SHP77 (cell line): ENCODE measurements around the gene DCDC1.

Experiments used
- DNase-seq, 2 experiments: peaks; one replicate each; lab custom pipeline; 2025; lab: John Stamatoyannopoulos, UW

The DCDC1 gene, protein sequence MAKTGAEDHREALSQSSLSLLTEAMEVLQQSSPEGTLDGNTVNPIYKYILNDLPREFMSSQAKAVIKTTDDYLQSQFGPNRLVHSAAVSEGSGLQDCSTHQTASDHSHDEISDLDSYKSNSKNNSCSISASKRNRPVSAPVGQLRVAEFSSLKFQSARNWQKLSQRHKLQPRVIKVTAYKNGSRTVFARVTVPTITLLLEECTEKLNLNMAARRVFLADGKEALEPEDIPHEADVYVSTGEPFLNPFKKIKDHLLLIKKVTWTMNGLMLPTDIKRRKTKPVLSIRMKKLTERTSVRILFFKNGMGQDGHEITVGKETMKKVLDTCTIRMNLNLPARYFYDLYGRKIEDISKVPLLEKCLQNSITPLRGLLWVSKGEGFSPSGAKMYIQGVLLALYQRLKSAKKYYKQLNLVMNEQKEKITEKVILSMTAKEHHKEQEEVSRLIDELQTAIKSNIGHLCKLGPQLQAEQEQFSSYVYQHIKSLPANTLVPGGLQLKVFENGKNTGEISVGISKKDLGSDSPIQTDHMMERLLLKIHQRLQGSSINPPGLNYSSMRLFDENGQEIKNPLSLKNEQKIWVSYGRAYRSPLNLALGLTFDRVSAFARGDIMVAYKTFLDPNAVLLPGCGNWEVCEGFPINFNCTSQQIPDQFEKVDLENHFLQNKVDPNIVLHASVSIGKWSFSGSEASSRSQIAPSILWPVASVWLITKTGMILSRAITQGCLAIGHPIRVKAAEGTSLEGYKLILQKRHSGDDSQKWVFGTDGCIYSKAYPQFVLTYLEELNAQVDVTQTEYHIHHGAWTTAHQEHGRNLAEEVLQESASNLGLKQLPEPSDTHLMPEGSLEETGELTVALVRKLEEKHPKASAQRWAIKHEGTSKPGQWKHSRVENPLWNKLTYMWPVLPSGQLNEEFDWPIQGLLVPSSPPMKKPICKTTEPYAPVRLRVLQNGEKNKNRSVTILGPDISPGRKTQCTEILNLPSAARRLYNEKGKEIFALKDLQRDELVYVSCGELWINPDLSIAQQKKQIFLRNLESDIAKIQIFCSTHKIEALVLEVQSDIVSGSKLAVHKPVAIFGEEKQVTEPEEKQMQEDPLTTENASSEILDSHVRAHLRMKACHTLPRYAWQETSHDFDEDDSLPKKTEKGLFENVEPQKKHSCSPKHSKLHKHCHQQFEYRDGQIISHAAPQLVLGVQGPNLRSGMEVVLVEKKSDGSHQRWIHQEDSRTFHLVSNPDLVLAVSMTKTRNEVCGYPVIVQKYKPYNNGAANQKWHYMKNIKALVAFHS (N-terminal part only)

DNA sequence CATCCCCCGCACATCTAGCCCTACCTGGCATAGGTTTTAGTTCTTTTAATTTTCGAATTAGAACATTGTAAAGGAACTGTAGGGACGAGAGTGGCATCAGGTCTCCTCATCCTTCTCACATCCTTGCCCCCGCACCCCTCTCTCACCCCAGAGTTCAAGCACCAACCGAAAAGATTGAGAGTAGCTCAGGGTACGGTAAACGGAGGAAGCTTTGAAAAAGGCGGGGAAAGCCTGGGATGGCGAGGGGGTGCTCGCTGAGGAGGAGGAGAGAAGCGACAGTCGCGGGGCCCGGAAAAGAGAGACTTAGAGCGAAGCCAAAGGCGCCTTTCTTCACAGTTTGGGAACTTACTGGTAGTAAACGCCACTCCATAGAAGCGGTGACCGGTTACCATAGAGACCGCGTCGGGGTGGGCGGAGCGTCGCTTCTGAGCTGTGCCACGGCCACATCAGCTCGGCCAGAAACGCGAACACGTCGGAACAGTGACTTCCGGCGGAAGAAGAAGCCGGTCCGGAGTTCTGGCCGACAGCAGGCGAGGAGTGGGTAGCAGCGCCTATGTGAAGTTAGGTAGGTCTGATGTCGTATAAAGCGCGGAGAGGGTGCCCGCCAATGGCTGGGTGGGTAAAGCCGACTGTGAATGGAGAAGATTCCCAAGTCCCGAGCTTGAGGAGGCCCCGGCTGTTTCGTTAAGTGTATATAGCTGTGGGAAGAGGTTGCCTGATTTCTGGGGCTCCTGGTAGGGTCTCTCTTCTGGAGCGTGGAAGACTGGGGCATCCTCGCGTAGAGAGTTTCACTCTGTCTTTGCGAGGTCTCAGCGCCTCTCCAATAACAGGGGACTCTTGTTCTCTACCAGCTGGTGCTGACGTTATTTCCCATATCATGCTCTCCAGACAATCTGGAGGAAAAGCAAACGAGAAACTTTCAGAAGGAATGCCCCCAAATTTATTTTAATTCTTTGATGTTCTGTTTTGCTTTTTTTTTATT is at the start of gene DCDC1, which contains the start of gene DNAJC24:
TSS of gene DCDC1 (minus strand) at position 392 of the 982 bp plus-strand sequence. CDS start 41,459 bp downstream, outside the sequence.
TSS of gene DNAJC24 (plus strand) at position 513 of the 982 bp plus-strand sequence. CDS start 889 bp downstream, outside the sequence.
- peak; percentile 95 for DNase-seq

DNA sequence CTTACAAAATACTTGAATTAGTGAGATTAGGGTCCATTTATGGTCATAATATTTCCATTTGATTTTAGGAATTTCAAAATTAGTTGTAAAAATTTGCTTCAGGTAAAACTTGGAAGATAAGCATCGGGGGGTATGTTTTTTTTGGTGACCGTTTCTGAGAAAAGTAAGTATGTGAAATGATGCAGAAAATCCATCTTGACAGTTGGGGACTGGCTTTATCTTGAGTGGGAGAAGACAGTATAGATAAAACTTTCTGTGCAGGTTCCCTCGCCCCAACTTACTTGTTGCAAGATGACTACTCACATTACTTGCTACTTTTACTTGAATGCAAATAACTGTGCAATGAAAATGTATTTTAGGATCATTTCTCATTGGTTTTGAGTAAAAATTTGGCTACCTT is 49.6 kb upstream of the DCDC1 start:
- no peak for DNase-seq

DNA sequence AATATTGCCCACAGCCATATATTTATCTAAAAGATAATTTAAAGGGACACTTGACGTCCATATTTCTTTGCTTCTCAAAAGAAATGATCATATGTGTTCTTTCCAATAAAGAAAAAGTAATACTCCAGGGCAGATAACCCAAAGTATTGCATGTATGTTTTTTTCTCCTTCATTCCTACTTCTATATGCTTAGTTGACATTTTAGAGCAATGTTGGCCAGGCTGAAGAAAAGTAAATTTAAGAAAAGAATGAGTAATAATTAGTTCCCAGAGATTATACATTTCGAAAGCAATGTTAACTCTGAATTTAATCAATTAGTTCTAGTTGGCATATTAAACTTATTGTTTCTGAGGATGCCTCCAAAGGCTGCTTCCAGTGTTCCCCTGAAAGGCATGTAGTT is 48.3 kb upstream of the DCDC1 start:
- no peak for DNase-seq

DNA sequence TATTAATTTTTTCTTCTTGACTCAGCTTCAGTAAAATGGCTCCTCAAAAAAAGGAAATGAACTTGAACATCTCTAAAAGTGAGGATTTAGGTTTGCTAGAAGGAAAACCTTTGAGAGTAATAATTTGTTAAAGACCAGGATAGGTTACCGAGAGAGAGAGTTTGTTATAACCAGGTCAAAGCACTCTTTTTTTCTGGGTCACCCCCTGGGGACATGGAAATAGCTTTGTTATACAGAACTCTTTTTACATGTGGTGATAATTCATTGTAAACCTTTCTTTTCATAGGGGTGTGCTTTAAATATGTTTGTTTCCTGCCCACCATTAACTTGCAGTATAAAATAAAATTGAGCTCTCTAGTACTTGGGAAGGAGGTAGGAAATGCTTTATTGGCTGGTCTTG is 47.8 kb upstream of the DCDC1 start:
- DNase-seq: no peak

DNA sequence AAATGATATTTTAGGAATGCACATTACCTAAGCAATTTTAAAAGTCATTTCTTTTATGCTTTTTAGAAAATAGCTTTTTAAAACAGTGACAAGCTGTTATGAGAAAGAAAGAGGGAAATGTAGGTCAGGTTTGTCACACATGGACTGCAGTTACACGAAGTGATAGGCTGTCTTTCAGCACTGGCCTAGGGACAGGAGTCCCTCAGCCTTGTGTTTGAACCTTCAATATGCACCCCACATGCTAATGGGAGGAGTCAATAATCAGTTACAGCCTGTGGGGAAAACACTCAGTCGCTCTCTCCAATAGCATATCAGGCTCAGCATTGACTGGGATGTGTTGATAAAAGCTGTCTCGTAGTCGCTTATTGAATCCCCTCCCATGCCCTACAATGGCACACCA is 45.9 kb upstream of the DCDC1 start:
- DNase-seq: no peak

DNA sequence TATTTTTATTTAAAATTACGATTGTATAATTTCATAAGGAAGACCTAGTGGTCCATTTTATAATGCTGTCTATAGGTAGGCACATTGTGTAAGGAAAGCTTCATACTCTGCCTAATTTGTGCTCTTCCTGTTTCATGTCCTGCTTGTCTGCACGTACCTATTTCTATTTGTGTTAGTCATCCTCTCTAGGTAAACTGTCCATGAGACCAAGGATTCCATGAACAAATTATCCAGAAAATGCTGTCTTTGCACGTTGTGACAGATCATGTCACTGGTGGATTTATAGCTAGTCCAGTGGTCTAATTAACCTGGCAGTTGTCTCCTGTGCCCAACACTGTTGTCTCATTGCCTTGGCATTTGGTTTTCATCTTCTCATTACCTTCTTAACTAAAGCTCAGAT is 44.8 kb upstream of the DCDC1 start:
- DNase-seq: no peak

DNA sequence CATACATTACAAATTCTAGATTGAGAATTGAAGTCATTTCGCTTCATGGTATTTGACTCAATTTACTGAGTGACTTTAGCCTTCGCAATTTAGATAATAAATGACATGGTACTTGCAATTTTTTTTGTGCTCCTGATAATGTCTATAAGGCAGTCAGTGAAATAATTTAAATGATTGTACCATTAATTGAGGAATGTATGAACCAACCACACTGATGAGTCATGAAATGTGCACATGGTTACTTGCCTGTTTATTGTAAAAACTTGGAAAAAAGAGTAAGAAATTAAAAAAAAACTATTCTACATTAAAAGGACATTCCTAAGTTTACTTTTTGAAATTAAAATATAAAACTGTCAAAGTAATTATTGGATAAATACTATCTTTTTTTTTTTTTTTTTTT is 43.4 kb upstream of the DCDC1 start:
- DNase-seq: no peak

DNA sequence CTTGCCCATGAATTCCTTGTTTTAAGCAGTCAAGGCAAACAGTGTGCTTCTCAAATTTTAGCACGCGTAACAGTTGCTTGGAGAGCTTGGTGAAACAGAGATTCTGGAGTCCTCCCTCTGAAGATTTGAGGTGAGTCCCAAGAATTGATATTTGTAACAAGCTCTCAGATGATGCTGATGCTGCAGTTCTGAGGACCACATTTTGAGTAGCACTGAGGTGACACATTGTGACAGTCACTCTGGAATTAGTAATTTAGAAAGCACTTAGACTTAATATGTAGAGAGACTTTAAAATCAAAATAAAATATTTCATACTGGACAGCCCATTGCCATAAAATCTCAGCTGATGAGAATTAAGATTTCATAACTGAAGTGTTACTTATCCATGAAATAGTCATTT is 38.7 kb upstream of the DCDC1 start:
- no peak for DNase-seq

DNA sequence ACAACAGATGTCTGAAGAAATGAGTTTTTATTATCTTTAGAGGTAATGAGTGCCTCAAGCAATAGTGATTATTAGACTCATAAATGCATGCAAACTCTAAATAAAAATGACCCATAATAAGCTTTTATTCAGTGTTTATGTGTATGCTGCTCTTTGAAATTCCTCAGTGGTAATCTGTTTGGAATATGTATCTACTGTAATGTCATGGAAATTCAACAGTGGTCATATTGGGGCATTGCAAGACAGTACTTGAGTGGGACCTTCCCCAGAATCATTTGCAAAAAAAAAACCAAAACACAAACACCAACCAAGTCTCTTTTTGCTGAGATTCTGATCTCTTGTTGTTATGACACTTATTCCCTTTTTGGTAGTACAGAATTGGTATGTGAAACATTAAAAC is 35.1 kb upstream of the DCDC1 start:
- DNase-seq: no peak

DNA sequence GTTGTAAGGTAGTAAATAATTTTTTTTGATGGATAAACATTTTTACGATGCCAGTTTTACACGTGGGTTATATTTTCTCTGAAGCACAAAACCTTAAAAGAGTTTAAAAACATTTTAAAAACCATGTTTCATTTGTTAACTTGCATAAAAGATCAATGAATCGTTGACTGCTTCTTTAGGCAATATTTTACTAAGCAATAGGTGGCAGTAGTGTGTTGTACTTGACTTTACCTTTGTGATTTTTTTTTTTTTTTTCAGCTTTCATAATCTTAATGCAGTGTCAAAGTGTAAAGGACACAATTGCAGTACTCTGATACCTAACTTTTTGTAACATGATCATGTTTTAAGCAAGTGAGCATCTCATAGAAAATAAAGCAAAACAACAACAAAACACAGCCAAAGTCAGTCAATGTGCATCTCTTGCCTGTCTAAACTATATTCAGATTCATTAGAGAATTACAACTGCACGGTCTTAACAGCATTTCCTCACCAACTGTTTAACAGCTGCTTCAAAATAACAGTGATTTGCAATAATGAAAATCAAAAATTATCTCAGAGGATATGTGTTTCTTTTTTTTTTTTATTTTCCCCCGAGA is 27.8 kb upstream of the DCDC1 start:
- no peak for DNase-seq

DNA sequence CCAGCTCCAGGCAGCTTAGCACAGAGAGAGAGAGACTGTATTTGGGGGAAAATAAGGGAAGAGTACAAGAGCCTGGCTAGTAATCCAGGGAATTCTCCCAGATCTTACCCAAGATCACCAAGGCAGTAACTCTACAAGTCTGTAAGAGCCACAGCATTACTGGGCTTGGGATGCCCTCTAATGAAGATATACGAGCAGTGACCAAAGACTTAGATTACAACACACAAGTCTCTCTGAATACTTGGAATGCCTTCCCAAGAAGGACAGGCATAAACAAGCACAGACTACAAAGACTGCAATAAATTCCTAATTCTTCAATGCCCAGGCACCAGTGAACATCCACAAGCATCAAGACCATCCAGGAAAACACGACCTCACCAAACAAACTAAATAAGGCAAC is 17.8 kb upstream of the DCDC1 start:
- DNase-seq: no peak

DNA sequence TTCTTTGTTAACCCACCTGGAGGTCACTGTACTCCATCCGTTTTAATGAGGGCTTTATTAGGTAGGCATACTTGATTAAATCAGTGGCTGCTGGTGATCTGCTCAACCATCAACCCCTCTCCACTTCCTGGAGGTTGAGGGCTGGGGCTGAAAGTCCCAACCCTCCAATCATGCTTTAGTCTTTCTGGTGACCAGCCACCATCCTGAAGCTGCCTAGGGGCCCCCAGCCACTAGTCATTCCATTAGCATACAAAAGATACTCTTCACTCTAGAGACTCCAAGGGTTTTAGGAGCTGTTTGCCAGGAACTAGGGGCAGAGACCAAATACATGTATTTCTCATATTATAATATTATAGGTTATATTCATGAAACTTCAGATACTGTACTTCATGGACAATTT is 13.6 kb upstream of the DCDC1 start:
- DNase-seq: no peak

DNA sequence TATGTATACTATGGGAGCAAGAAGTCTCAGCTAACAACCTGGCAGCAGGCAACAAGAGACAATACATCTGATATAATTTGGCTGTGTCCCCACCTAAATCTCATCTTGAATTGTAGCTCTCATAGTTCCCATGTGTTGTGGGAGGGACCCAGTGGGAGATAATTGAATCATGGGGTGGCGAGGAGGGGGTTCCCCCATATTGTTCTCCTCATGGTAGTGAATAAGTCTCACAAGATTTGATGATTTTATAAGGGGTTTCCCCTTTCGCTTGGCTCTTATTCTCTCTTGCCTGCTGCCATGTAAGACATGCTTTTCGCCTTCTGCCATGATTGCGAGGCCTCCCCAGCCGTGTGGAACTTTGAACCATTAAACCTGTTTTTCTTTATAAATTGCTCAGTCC is 6.3 kb upstream of the DCDC1 start:
- no peak for DNase-seq

DNA sequence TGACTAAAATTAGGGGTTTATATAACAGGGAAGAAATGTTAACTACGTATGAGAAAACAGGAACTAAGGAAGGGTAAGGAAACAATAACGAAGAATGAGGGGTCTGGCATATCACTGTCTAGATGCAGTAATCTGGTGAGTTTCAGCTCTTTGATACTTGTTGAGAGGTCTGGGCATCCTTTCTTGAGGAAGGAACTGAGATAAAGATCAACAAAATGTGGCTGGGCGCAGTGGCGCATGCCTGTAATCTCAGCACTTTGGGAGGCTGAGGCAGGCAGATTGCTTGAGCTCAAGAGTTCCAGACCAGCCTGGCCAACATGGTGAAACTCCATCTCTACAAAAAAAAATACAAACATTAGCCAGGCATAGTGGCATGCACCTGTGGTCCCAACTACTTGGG is 2.7 kb downstream of the DCDC1 start:
- DNase-seq: no peak

DNA sequence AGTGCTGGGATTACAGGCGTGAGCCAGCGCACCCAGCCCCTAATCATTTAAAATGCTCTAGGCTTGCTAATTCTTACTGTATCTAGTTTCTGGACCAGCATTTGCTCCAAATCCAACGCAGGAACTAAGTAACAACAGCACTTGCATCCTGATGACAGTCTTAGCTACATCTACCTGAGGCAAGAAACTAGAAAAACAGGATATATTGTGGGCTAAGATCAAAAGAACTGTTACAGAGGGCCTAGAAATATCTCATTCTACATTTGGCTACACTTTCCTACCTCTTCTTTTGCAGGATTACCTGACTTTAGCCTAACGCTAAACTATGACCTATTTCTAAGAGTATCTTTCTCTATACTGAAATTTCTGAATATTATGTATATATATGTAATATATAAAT is 7.8 kb downstream of the DCDC1 start:
- DNase-seq: no peak

DNA sequence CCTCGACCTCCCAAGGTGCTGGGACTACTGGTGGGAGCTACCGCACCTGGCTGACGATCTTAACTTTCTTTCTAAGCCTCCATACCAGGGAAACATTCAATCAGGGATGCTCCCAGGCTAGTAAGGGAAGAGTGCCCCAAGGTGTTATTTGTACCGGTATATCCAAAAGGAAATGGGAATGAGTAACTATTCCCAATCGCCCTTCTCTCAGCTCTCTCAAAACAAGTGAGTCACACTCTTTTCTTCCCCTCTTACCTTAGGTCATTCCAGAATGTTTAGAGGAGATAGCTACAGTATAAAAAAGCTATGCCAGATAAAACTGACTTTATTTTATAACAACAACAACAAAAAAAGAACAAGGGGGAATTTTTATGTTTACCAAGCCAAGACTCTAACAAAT is 13.7 kb downstream of the DCDC1 start:
- no peak for DNase-seq

DNA sequence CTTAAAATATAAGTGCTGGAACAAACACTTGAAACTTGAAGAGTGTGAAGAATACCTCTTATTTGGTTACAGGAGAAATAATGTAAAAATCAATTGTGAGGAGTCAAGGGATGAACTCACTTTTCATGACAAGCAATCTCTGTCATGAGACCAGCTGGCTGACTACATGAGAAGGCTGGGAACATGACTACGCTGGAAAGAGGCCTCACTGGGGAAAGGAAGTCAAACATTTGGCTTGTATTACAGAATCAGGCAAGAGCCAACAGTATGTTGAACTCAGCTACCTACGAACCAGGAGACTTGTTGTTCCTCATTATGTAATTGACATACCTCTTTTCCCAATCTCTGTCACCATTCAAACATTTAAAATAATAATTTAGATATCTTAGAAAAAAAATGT is 14.4 kb downstream of the DCDC1 start:
- peak; percentile 46 to 48 for DNase-seq

DNA sequence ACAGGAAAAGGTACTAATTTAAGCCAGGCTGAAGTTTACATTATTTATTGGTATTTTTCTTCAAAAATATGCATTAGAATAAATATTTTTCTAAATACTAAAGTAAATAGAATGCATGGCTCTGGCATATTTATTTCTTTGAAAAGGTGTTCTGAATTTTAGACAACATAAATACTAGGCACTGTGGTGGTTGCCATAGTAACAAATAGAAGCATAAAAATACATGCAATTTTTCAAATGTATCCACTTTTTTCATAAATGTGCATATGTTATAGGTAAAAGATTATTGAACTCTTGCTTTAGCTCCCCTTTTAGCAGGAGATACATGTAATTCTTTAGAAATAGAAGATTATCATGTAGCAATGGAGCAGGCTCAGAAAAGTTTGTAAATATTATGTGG is 18.4 kb downstream of the DCDC1 start:
- DNase-seq: no peak

DNA sequence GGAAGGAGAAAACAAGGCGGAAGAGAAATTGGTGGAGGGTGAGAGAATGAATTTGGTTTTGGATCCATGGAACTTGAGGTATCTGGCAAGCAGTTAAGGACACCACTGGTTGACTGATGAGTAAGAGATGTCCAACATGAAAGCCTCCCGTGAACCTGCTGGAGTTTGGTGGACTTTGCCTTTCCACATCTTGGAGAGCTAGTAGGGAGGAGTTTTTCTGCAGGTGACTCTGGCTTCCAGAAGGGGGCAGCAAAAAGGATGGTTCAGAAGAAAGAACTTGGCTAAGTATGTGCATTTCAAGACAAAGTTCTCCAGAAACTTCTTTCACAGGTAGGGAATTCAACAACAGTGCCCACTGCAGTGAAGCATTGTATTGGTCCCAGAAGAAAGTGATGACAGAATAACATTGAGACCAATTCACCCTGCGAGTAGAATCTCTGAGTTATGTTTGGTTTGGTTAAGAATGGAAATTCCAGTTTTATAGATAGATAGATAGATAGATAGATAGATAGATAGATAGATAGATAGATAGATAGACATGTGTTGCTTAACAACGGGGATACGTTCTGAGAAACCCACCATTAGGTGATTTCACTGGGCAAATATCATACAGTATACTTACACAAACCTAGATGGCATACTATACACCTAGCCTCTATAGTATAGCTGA is 28.5 kb downstream of the DCDC1 start:
- peak in 1 of 2 experiments; percentile 0 for DNase-seq

DNA sequence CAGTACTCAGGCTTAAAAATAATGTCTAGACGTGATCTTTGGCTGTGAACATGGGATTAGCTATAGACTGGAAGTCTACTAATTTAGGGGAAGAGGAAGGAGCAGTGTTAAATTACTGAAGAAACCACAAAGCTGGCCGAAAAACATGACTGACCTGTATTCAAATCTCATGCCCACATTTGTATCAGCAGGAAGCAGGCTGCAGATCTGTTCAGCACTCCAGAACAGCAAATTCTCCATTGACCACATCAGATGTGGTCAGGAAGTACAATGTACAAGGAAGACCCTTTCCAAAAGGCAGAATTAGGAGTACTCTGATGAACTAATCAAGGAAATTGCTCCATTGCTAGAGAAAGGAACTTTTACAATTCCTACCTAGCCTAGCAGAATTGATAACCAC is 31.7 kb downstream of the DCDC1 start:
- DNase-seq: no peak
